MCF 10A (cell line): ENCODE data around the gene ADH7. TPM values are rescaled to one million over a fixed set of nuclear protein-coding genes. Genes with fewer than 3 reads are reported as not detected.
A peak's percentile ranks its signal among the peaks of the same experiment; 100 is the strongest.

Source experiments
- BruUV-seq: library from RNA; stranded (reverse); fragments of 400-500 nt; replicated peaks from 2 replicates; lab custom pipeline; 2021; lab: Mats Ljungman, UMichigan
- CTCF ChIA-PET: fragments of 300-600 bp; sonication (Branson Sonifier 250); formaldehyde crosslinking; extraction: SDS; loops from one replicate; lab custom pipeline; 2021; ENCODE audit warnings: antibody characterized with exemption, inconsistent platforms; lab: Yijun Ruan, JAX
- POLR2A ChIA-PET: fragments of 300-600, 350-650 bp; sonication (Branson Sonifier 250); formaldehyde crosslinking; extraction: SDS; loops from one replicate; lab custom pipeline; 2020; ENCODE audit warnings: antibody characterized with exemption, inconsistent platforms; lab: Yijun Ruan, JAX
- DNase-seq: peaks from one replicate; pipeline ENCODE4 v3.0.0-alpha.2; 2018; ENCODE audit not compliant: unreplicated experiment
- H3K27ac Mint-ChIP-seq: one replicate; pipeline ENCODE4 v1.8.0; 2022; ENCODE audit warnings: mild to moderate bottlenecking, low read depth, mixed read lengths; ENCODE audit not compliant: unreplicated experiment
- H3K27me3 Mint-ChIP-seq: one replicate; pipeline ENCODE4 v1.8.0; 2022; ENCODE audit warnings: mixed read lengths; ENCODE audit not compliant: insufficient read depth, unreplicated experiment
- H3K36me3 Mint-ChIP-seq: one replicate; pipeline ENCODE4 v1.8.0; 2022; ENCODE audit warnings: mild to moderate bottlenecking, moderate library complexity, mixed read lengths; ENCODE audit not compliant: insufficient read depth, unreplicated experiment
- H3K4me1 Mint-ChIP-seq: one replicate; pipeline ENCODE4 v1.8.0; 2022; ENCODE audit warnings: mixed read lengths; ENCODE audit not compliant: insufficient read depth, unreplicated experiment
- H3K4me3 Mint-ChIP-seq: one replicate; pipeline ENCODE4 v1.8.0; 2022; ENCODE audit warnings: mild to moderate bottlenecking, moderate library complexity, mixed read lengths; ENCODE audit not compliant: unreplicated experiment
- H3K9me3 Mint-ChIP-seq: one replicate; pipeline ENCODE4 v1.8.0; 2022; ENCODE audit warnings: mixed read lengths; ENCODE audit not compliant: unreplicated experiment
- intact Hi-C: fragments of 100-400 bp; cut with micrococcal nuclease; formaldehyde crosslinking; loops from 2 replicates; pipeline ENCODE4 v1.14.1; 2022
- total RNA-seq: library from RNA; stranded (reverse); gene quantifications from 2 replicates; pipeline ENCODE4 v1.2.3, GENCODE V29; 2022
- TF ChIP-seq, protein P1 (sequence below): fragments of 200-600 bp; IDR thresholded peaks from one replicate; pipeline ENCODE4 v1.8.0; 2022; ENCODE audit warnings: antibody characterized with exemption, mild to moderate bottlenecking; ENCODE audit not compliant: unreplicated experiment

Gene ADH7
- total RNA-seq, 1 experiment from 2014 or later = not detected

DNA sequence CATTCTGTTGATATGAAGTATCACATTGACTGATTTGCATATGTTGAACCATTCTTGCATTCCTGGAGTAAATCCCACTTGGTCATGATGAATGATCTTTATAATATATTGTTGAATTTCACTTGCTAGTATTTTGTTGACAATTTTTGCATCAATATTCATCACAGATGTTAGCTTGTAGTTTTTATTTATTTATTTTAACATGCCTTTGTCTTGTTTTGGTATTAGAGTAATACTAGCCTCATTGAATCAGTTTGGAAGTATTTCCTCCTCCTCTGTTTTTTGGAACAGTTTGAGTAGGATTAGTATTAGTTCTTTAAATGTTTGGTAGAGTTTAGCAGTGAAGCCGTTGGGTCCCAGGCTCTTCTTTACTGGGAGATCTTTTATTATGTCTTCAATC lies 68.7 kb downstream of the ADH7 start:
- H3K9me3 Mint-ChIP-seq = no peaks in the 10 kb centered on the region
- ChIA-PET CTCF (no interaction called here), POLR2A (interaction anchor here (0.7 kb wide), 1 partner anchor 16 kb away, joined by 3 read pairs; no protein-coding TSS in a partner anchor)
- no peaks in the 10 kb centered on the region for H3K27me3 Mint-ChIP-seq
- intact Hi-C loops = no loop called here
- BruUV-seq = no TSS peak
- peaks cover 5% of the 10 kb centered on the region for H3K4me1 Mint-ChIP-seq
- peaks cover 7% of the 10 kb centered on the region for H3K36me3 Mint-ChIP-seq
- DNase-seq = no peak
- TF ChIP-seq, protein P1, sequence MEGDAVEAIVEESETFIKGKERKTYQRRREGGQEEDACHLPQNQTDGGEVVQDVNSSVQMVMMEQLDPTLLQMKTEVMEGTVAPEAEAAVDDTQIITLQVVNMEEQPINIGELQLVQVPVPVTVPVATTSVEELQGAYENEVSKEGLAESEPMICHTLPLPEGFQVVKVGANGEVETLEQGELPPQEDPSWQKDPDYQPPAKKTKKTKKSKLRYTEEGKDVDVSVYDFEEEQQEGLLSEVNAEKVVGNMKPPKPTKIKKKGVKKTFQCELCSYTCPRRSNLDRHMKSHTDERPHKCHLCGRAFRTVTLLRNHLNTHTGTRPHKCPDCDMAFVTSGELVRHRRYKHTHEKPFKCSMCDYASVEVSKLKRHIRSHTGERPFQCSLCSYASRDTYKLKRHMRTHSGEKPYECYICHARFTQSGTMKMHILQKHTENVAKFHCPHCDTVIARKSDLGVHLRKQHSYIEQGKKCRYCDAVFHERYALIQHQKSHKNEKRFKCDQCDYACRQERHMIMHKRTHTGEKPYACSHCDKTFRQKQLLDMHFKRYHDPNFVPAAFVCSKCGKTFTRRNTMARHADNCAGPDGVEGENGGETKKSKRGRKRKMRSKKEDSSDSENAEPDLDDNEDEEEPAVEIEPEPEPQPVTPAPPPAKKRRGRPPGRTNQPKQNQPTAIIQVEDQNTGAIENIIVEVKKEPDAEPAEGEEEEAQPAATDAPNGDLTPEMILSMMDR = no peak
- H3K27ac Mint-ChIP-seq = no peak overlapping the region
- no peak overlapping the region for H3K4me3 Mint-ChIP-seq

DNA sequence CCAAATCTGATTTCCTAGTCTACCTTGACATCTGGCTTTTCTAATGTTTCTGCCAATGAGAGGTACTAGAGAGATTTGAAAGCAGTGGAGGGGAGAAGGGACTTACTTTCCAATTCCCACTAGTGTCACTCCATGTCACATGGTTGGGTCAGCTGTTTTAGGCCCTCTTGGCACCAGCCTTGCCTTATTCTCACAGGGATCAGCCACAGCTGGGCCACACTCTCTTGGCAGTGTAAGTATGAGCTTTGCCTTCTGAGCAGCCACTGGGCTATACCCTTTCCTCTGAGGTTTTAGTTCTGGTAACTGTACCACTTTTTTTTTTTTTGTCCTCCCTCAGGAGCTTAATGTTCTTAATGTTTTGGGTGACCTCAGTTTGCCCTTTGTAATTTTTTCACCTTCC lies 72.4 kb downstream of the ADH7 start:
- no peak for DNase-seq
- ChIA-PET POLR2A (no interaction called here), CTCF (interaction anchor here (0.6 kb wide), 1 partner anchor 244 kb away, joined by 4 read pairs; no protein-coding TSS in a partner anchor)
- TF ChIP-seq, protein P1 = no peak
- Mint-ChIP-seq H3K36me3 (peaks cover 7% of the 10 kb centered on the region), H3K27ac (peak overlapping the region; percentile 55), H3K9me3 (no peaks in the 10 kb centered on the region), H3K27me3 (no peaks in the 10 kb centered on the region), H3K4me3 (no peak overlapping the region), H3K4me1 (peaks cover 6% of the 10 kb centered on the region)
- no TSS peak for BruUV-seq
- intact Hi-C loops = no loop called here

Other genes starting within 250 kb of the ADH7 start
- not detected in 2 replicates for gene ADH6, start 216.1 kb downstream of the ADH7 start, total RNA-seq
- 0.21 TPM in 1 of 2 replicates, not detected in the other for gene ADH1A, start 144.4 kb downstream of the ADH7 start, total RNA-seq
- gene ADH1B, start 113.9 kb downstream of the ADH7 start, total RNA-seq = 24.2 and 32.0 TPM in 2 replicates
- not detected in 2 replicates for gene ADH1C, start 82.6 kb downstream of the ADH7 start, total RNA-seq
- gene C4orf17, start 75.7 kb upstream of the ADH7 start, total RNA-seq = not detected in 2 replicates
- 17.7 and 19.1 TPM in 2 replicates for gene TRMT10A, start 128.7 kb upstream of the ADH7 start, total RNA-seq
- gene MTTP, start 139.5 kb upstream of the ADH7 start, total RNA-seq = 0.27 and 0.51 TPM in 2 replicates
- not detected in 2 replicates for gene C4orf54, start 222.5 kb upstream of the ADH7 start, total RNA-seq